Osteoblast (primary cell): ENCODE data around the gene RHEX. TPM values are rescaled to one million over a fixed set of nuclear protein-coding genes. Genes with fewer than 3 reads are reported as not detected.

Experiments used
- DNase-seq: peaks from one replicate; pipeline ENCODE4 v3.0.0; 2011; ENCODE audit warnings: low spot score, mixed read lengths; ENCODE audit not compliant: insufficient read length; ENCODE audit errors: missing footprints
- H2AFZ ChIP-seq: 2 replicates; pipeline ENCODE4 v1.6.0; 2011; ENCODE audit warnings: mild to moderate bottlenecking, low read length
- H3K27ac ChIP-seq: 2 replicates; pipeline ENCODE4 v1.5.1; 2011; ENCODE audit warnings: mild to moderate bottlenecking, low read depth, low read length, moderate library complexity
- H3K27me3 ChIP-seq: 2 replicates; pipeline ENCODE4 v1.6.0; 2012; ENCODE audit warnings: mild to moderate bottlenecking, control low read depth, inconsistent platforms, low read length, moderate library complexity; ENCODE audit not compliant: insufficient read depth
- H3K36me3 ChIP-seq: 2 replicates; pipeline ENCODE4 v1.5.1; 2011; ENCODE audit warnings: mild to moderate bottlenecking, low read length, control low read depth, moderate library complexity; ENCODE audit not compliant: insufficient read depth
- H3K4me1 ChIP-seq: 2 replicates; pipeline ENCODE4 v1.5.1; 2011; ENCODE audit warnings: mild to moderate bottlenecking, low read length, control low read depth, moderate library complexity; ENCODE audit not compliant: insufficient read depth
- H3K4me2 ChIP-seq: 2 replicates; pipeline ENCODE4 v1.6.0; 2011; ENCODE audit warnings: mild to moderate bottlenecking, low read length; ENCODE audit not compliant: insufficient read depth
- H3K4me3 ChIP-seq: fragments of 200-600 bp; sonication (generic); 3 replicates; pipeline ENCODE4 v1.5.1; 2012; ENCODE audit warnings: mild to moderate bottlenecking, low read length, inconsistent platforms; ENCODE audit not compliant: insufficient read depth
- H3K79me2 ChIP-seq: 2 replicates; pipeline ENCODE4 v1.6.0; 2012; ENCODE audit warnings: mild to moderate bottlenecking, low read length, control low read depth, inconsistent platforms; ENCODE audit not compliant: insufficient read depth
- H3K9me3 ChIP-seq: 2 replicates; pipeline ENCODE4 v1.5.1; 2011; ENCODE audit warnings: low read depth, low read length, control low read depth
- H4K20me1 ChIP-seq: 2 replicates; pipeline ENCODE4 v1.6.0; 2012; ENCODE audit warnings: mild to moderate bottlenecking, low read length, control low read depth; ENCODE audit not compliant: insufficient read depth
- CTCF ChIP-seq: IDR thresholded peaks from 2 replicates; pipeline ENCODE4 v1.5.1; 2011; ENCODE audit warnings: mild to moderate bottlenecking, low read depth, low read length, moderate library complexity; ENCODE audit errors: extremely low read depth
- total RNA-seq: library from RNA; depleted of rRNA; stranded (reverse); fragments of >200 nt; gene quantifications from 2 replicates; pipeline ENCODE4 v1.2.3, GENCODE V29; 2012

RHEX gene
- total RNA-seq, 1 donor, result not detected

DNA sequence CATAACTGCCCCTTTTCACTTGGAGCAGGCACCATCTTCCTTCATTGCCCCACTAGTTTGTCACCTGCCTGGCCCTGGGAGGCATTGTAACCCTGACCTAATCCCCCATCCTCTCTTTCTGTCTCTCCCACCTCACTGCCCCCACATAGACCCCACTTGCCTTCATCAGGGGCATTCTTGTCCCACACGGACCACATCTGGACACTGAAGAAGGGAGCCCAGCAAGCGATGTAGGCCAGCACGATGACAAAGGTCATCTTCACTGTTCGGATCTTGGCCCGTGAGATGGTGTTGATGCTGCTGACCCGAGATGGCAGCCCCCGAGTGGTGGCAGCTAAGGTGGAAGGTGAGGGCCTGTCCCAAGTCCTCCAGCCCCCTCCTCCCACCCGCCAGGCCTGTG is 62.8 kb downstream of the RHEX start:
- peak; percentile 75 for DNase-seq
- Histone ChIP-seq H3K27ac (no peak overlapping the region), H3K9me3 (no peaks in the 10 kb centered on the region), H3K36me3 (no peaks in the 10 kb centered on the region), H4K20me1 (no peaks in the 10 kb centered on the region), H3K79me2 (no peaks in the 10 kb centered on the region), H3K4me1 (peaks cover 3% of the 10 kb centered on the region), H3K27me3 (peaks cover 39% of the 10 kb centered on the region), H3K4me3 (no peak overlapping the region), H2AFZ (no peak overlapping the region), H3K4me2 (no peak overlapping the region)
- TF ChIP-seq CTCF, result no peak

DNA sequence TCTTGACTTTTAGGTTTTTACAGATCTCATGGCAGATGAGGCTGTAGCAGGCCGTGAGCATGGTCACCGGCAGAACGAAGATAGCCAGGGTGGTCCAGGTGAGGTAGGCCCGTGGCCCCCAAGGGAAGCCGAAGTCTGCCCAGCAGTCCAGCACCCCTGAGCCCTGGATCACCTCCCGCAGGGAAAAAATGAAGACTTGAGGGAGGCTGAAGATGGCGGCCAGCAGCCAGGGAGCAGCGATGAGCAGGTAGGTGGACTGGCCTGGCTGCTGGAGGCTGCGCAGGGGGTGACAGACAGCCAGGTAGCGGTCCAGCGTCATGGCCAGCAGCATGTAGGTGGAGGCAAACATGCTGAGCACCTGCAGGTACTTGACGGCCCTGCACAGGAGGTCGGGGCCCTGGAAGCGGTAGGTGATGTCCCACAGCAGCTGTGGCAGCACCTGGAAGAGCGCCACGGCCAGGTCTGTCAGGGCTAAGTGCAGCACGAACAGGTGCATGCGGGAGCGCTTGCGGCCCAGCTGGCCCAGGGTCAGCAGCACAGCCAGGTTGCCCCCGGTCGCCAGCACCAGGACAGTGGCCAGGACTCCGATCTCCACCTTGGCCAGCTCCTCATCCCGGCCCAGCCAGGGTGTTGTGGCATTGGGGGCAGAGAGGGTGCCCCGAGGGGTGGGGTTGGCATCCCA is 63.4 kb downstream of the RHEX start:
- Histone ChIP-seq H3K9me3 (no peaks in the 10 kb centered on the region), H3K4me3 (no peak overlapping the region), H3K27me3 (peaks cover 36% of the 10 kb centered on the region), H4K20me1 (no peaks in the 10 kb centered on the region), H2AFZ (no peak overlapping the region), H3K4me1 (peaks cover 3% of the 10 kb centered on the region), H3K36me3 (no peaks in the 10 kb centered on the region), H3K27ac (no peak overlapping the region), H3K79me2 (no peaks in the 10 kb centered on the region), H3K4me2 (no peak overlapping the region)
- no peak for TF ChIP-seq CTCF
- no peak for DNase-seq

- Histone ChIP-seq H3K4me1 (peaks cover 3% of the 10 kb centered on the region), H3K27ac (no peak overlapping the region), H4K20me1 (no peaks in the 10 kb centered on the region), H2AFZ (peak overlapping the region; percentile 76), H3K9me3 (no peaks in the 10 kb centered on the region), H3K36me3 (no peaks in the 10 kb centered on the region), H3K27me3 (peaks cover 34% of the 10 kb centered on the region), H3K4me3 (peak overlapping the region; percentile 58), H3K79me2 (no peaks in the 10 kb centered on the region), H3K4me2 (peak overlapping the region; percentile 66)
- TF ChIP-seq CTCF, result no peak
- peak; percentile 76 for DNase-seq
These were observed 63.8 kb downstream of the RHEX start for GRCh38 chr1:206116873-206117150.

DNA sequence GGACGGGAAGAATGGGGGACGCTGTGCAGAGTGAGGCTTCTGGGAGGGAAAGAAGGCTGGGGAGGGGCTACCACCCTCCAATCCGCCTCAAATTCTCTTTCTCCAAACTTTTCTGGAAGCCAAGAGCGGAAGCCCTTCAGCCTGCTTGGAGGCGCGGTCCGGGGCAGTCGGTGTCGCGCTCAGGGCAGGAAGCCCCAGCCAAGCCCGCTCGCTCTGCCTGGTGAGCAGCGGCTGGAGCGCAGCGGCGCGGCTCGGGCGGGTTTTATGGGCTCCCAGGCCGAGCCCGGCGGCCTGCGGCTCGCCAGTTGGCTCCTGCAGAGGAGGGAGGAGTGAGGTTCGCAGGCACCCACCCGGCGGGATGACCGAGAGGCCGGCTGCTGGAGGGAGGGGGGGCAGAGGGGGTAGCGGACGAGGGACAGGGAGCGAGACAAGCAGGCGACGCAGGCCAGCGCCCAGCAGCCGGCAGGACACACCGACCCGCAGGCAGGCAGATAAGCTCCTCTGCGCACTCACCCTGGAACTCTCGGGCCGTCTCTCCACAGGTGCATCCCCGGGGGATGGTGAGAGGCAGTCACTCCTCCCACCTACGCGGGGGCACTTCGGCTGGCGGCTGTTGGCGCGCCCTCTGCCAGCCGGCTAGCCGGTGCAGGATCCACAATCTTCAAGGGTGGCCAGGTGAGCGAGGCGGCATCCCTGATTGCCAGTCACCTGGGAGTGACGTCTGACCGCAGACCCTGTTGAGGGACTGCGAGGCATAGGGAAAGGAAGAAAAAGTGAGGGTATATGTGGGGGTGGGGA is 64.4 kb downstream of the RHEX start, which contains the start of gene AVPR1B:
TSS of gene AVPR1B (minus strand) at position 238 of the 798 bp plus-strand sequence. CDS start 498 bp downstream, outside the sequence.
- Histone ChIP-seq H3K27me3 (peaks cover 34% of the 10 kb centered on the region), H3K79me2 (no peaks in the 10 kb centered on the region), H3K27ac (no peak within 1 kb of the TSS), H3K9me3 (no peaks in the 10 kb centered on the region), H3K4me2 (peak within 1 kb of the TSS; percentile 66), H2AFZ (peak within 1 kb of the TSS; percentile 76), H3K4me3 (peak within 1 kb of the TSS; percentile 58), H4K20me1 (no peaks in the 10 kb centered on the region), H3K36me3 (no peaks in the 10 kb centered on the region), H3K4me1 (peaks cover 3% of the 10 kb centered on the region)
- no peak for TF ChIP-seq CTCF
- peak; percentile 93 for DNase-seq
